ENCODE measurements around the gene WDR93. TPM values are rescaled to one million over a fixed set of nuclear protein-coding genes. Genes with fewer than 3 reads are reported as not detected.
A peak's percentile ranks its signal among the peaks of the same experiment; 100 is the strongest.

The WDR93 gene
- total and polyA plus RNA-seq, 2 of the 4 experiments (the other 2 are of a cell fraction) = not detected

- Histone ChIP-seq H2BK20ac (ENCODE audit: low read depth, low read length) (no peak overlapping the region), H2AFZ (replicated peaks; ENCODE audit: low read length, poor library complexity) (peak overlapping the region; percentile 48), H3K9me3 (ENCODE audit: control insufficient read depth, insufficient read depth, low read length) (no peaks in the 10 kb centered on the region), H3K9ac (ENCODE audit: low read depth, low read length) (no peak overlapping the region), H3K4me3 (ENCODE audit: insufficient read depth, low read depth, low read length) (no peak overlapping the region), H3K56ac (ENCODE audit: extremely low read depth, insufficient read depth, low read length) (no peak overlapping the region), H3K36me3 (ENCODE audit: control insufficient read depth, insufficient read depth, low read length) (no peaks in the 10 kb centered on the region), H3K14ac (replicated peaks; ENCODE audit: low read depth, low read length) (no peak overlapping the region), H4K20me1 (ENCODE audit: insufficient read depth, low read length) (no peaks in the 10 kb centered on the region), H3K27ac (ENCODE audit: insufficient read depth, low read length) (no peak overlapping the region), H4K8ac (ENCODE audit: low read depth in 2 of 2, low read length in 2 of 2) (no peak overlapping the region), H3K79me1 (ENCODE audit: low read depth in 1 of 2, low read length in 2 of 2) (no peaks in the 10 kb centered on the region), H3K18ac (ENCODE audit: low read depth, low read length) (no peak overlapping the region), H3K4me2 (ENCODE audit: low read depth, low read length) (no peak overlapping the region), H3K9me1 (ENCODE audit: insufficient read depth, low read length) (no peaks in the 10 kb centered on the region; the same call in 1 of the 2 replicates), H2AK5ac (ENCODE audit: low read depth, low read length) (no peak overlapping the region), H4K91ac (ENCODE audit: insufficient read depth, low read depth, low read length) (no peak overlapping the region), H3K27me3 (ENCODE audit: control insufficient read depth, insufficient read depth, low read length) (peaks cover 6% of the 10 kb centered on the region; the same call in 1 of the 2 replicates), H3K4me1 (ENCODE audit: control insufficient read depth, insufficient read depth, low read length) (peaks cover 2% of the 10 kb centered on the region; the same call in 1 of the 2 replicates), H3K23ac (ENCODE audit: low read depth, low read length) (no peak overlapping the region), H2BK15ac (ENCODE audit: low read depth, low read length) (no peak overlapping the region), H4K5ac (ENCODE audit: low read depth, low read length) (no peak overlapping the region), H3K4ac (ENCODE audit: low read depth, low read length) (no peak overlapping the region), H2BK5ac (ENCODE audit: low read depth, low read length, poor library complexity, severe bottlenecking) (no peak overlapping the region), H2BK120ac (ENCODE audit: low read depth, low read length) (no peak overlapping the region), H2AK9ac (replicated peaks; ENCODE audit: low read depth, low read length, poor library complexity) (no peak overlapping the region)
- 77% methylated on average over 3 of the region's 8 CpGs; no CpG with 5 or more reads in 1 of the 2 experiments for WGBS, 2 experiments (ENCODE audit: extremely low coverage in 2 of 2, insufficient read length in 1 of 2)
- intact Hi-C loops (cut with micrococcal nuclease) = no loop called here
- dilution Hi-C loops (cut with HindIII; ENCODE audit: low sequenced_read_pairs, unreplicated experiment) = loop anchor here (25.0 kb wide), 1 partner anchor 108 kb away; no protein-coding TSS in a partner anchor
- DNase-seq = peak; percentile 28
- POLR2A ChIA-PET (ENCODE audit: unreplicated experiment) = interaction anchor here (0.7 kb wide), 1 partner anchor 11 kb away, joined by 3 read pairs; no protein-coding TSS in a partner anchor
- in situ Hi-C loops (cut with MboI; ENCODE audit: low sequenced_read_pairs) = loop anchor here (5.0 to 10.0 kb wide), 2 partner anchors 123 to 320 kb away; no protein-coding TSS in a partner anchor
- BruUV-seq (replicated peaks) = no TSS peak
- no peak for ATAC-seq (ENCODE audit: low read depth)
- CTCF ChIA-PET = interaction anchor here (1.9 to 4.0 kb wide), 2 partner anchors 120 to 134 kb away, joined by 8 to 24 read pairs; no protein-coding TSS in a partner anchor
- no peak for TF ChIP-seq CTCF (conservative IDR thresholded peaks at IDR 0.05; ENCODE audit: low read depth, low read length)
- TF ChIP-seq RFX5 (IDR thresholded peaks at IDR 0.05; ENCODE audit: low read depth, low read length) = no peak
- no peak for TF ChIP-seq CEBPB (IDR thresholded peaks at IDR 0.05; ENCODE audit: low read depth, low read length)
- no peak for TF ChIP-seq RCOR1 (IDR thresholded peaks at IDR 0.05; ENCODE audit: insufficient replicate concordance, low read length)
- no peak for TF ChIP-seq MAZ (IDR thresholded peaks at IDR 0.05; ENCODE audit: borderline replicate concordance, low read depth, low read length)
- no peak for TF ChIP-seq USF2 (IDR thresholded peaks at IDR 0.05; ENCODE audit: low read depth, low read length)
- no peak for TF ChIP-seq BHLHE40 (IDR thresholded peaks at IDR 0.05; ENCODE audit: low read depth, low read length)
- TF ChIP-seq RAD21 (IDR thresholded peaks at IDR 0.05; ENCODE audit: low read length) = no peak
- TF ChIP-seq POLR2A (IDR thresholded peaks at IDR 0.05; ENCODE audit: low read depth, low read length) = no peak
- no peak for TF ChIP-seq NFE2L2 (IDR thresholded peaks at IDR 0.05; ENCODE audit: low read depth, low read length)
- TF ChIP-seq SMC3 (IDR thresholded peaks at IDR 0.05; ENCODE audit: low read depth, low read length) = no peak
- TF ChIP-seq MAFK (IDR thresholded peaks at IDR 0.05; ENCODE audit: low read depth, low read length) = no peak
- TF ChIP-seq ELK1 (IDR thresholded peaks at IDR 0.05; ENCODE audit: borderline replicate concordance, low read depth, low read length) = no peak
- no peak for TF ChIP-seq MXI1 (IDR thresholded peaks at IDR 0.05; ENCODE audit: borderline replicate concordance, low read depth, low read length)
Measured at GRCh38 chr15:89754361-89755154, 63.9 kb downstream of the WDR93 start.

Measured in IMR-90 (cell line).